ENCODE data around the gene PFDN2. TPM values are rescaled to one million over a fixed set of nuclear protein-coding genes. Genes with fewer than 3 reads are reported as not detected.

PFDN2 gene
- total RNA-seq, 2 experiments from 2014 or later = 66.3 to 68.0 TPM

- CTCF ChIA-PET = interaction anchor here (2.2 to 16.9 kb wide), 3 partner anchors 10 to 16 kb away, joined by 9 to 292 read pairs (median 13); partner anchors contain the start of genes ARHGAP30 and KLHDC9
- H3K36me3 Mint-ChIP-seq (ENCODE audit: low read depth) = no peaks in the 10 kb centered on the region
- H3K27me3 Mint-ChIP-seq (ENCODE audit: low read depth) = peaks cover 5% of the 10 kb centered on the region
- H3K4me3 Mint-ChIP-seq = no peak overlapping the region
- ATAC-seq (no peak), DNase-seq (no peak)
- H3K9me3 Mint-ChIP-seq (ENCODE audit: insufficient read depth) = no peaks in the 10 kb centered on the region
- peaks cover 3% of the 10 kb centered on the region for H3K4me1 Mint-ChIP-seq (ENCODE audit: low read depth)
- POLR2A ChIA-PET = interaction anchor here (0.6 to 0.8 kb wide), 2 partner anchors 11 to 17 kb away, joined by 3 read pairs; partner anchors contain the start of gene ARHGAP30
- H3K27ac Mint-ChIP-seq = no peak overlapping the region
Observed at GRCh38 chr1:161080441-161081405, 37.1 kb downstream of the PFDN2 start.

- Mint-ChIP-seq H3K9me3 (ENCODE audit: insufficient read depth) (no peaks in the 10 kb centered on the region), H3K4me3 (no peak overlapping the region), H3K36me3 (ENCODE audit: low read depth) (no peaks in the 10 kb centered on the region), H3K27ac (no peak overlapping the region), H3K27me3 (ENCODE audit: low read depth) (peaks cover 5% of the 10 kb centered on the region), H3K4me1 (ENCODE audit: low read depth) (peaks cover 5% of the 10 kb centered on the region)
- no peak for ATAC-seq
- no peak for DNase-seq
- CTCF ChIA-PET = interaction anchor here (2.2 to 16.9 kb wide), 2 partner anchors 9 to 18 kb away, joined by 13 to 292 read pairs; partner anchors contain the start of genes ARHGAP30 and KLHDC9
- POLR2A ChIA-PET = interaction anchor here (1.0 to 1.3 kb wide), 4 partner anchors 10 to 18 kb away, joined by 3 to 4 read pairs (median 4); partner anchors contain the start of gene ARHGAP30
Observed at GRCh38 chr1:161079436-161080110, 38.3 kb downstream of the PFDN2 start.

- H3K27me3 Mint-ChIP-seq (ENCODE audit: low read depth) = peaks cover 5% of the 10 kb centered on the region
- H3K36me3 Mint-ChIP-seq (ENCODE audit: low read depth) = no peaks in the 10 kb centered on the region
- DNase-seq = no peak
- CTCF ChIA-PET = interaction anchor here (1.0 to 16.9 kb wide), 3 partner anchors 12 to 32 kb away, joined by 3 to 292 read pairs (median 3); partner anchors contain the start of genes KLHDC9, NECTIN4 and USF1
- no peak overlapping the region for H3K4me3 Mint-ChIP-seq
- POLR2A ChIA-PET = interaction anchor here (0.7 kb wide), 1 partner anchor 28 kb away, joined by 3 read pairs; no protein-coding TSS in a partner anchor
- no peak overlapping the region for H3K27ac Mint-ChIP-seq
- no peaks in the 10 kb centered on the region for H3K9me3 Mint-ChIP-seq (ENCODE audit: insufficient read depth)
- ATAC-seq = no peak
- peaks cover 26% of the 10 kb centered on the region for H3K4me1 Mint-ChIP-seq (ENCODE audit: low read depth)
Observed at GRCh38 chr1:161077426-161077825, 40.4 kb downstream of the PFDN2 start.

- CTCF ChIA-PET = interaction anchor here (0.6 to 16.9 kb wide), 4 partner anchors 21 to 90 kb away, joined by 3 to 292 read pairs (median 3); partner anchors contain the start of genes KLHDC9, PPOX and USF1
Observed at GRCh38 chr1:161076410-161076809, 41.4 kb downstream of the PFDN2 start.

DNA sequence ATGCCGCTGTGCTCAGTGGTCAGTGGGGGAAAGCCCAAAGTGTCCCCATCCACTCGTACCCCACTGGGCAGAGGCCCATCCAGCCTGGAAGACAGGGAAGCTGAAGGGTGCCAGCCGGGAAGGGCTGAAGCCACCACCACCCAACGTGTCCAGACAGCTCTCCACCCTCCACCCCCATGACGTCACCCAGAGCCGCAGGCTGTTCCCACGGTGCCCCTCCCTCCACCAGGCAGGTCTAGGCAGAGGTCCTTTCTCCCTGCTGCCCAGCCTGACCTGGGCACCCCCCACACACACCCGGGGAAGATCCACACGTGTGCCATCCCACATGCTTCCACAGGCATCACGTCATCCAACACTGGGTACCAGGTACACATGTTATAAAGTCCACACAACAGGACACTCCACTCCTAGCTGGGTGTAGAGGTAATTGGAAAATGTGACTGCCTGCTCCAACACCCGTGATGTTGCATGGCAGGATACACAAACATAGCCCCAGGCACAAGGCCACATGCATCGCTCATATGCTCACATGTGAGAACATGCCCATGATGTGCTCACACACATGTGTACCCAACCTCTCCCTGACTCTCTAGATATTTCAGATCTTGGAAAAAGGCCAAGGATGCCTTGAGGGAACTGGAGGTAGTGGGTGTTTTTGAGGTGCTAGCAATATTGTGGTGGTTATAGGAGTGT, 43.0 kb downstream of the PFDN2 start:
- no peak for DNase-seq
- Mint-ChIP-seq H3K4me3 (no peak overlapping the region), H3K4me1 (ENCODE audit: low read depth) (peaks cover 48% of the 10 kb centered on the region), H3K36me3 (ENCODE audit: low read depth) (no peaks in the 10 kb centered on the region), H3K27ac (peak overlapping the region; percentile 25), H3K27me3 (ENCODE audit: low read depth) (peaks cover 5% of the 10 kb centered on the region), H3K9me3 (ENCODE audit: insufficient read depth) (no peaks in the 10 kb centered on the region)
- no peak for ATAC-seq
- POLR2A ChIA-PET = no interaction called here
- CTCF ChIA-PET = interaction anchor here (1.5 to 16.9 kb wide), 2 partner anchors 22 to 91 kb away, joined by 3 to 292 read pairs; partner anchors contain the start of genes KLHDC9 and PPOX

More at GRCh38 chr1:161076410-161076809, 41.4 kb downstream of the PFDN2 start:
- POLR2A ChIA-PET = interaction anchor here (1.0 kb wide), 1 partner anchor 8 kb away, joined by 4 read pairs; no protein-coding TSS in a partner anchor
- DNase-seq = no peak
- Mint-ChIP-seq H3K27me3 (ENCODE audit: low read depth) (peaks cover 5% of the 10 kb centered on the region), H3K36me3 (ENCODE audit: low read depth) (no peaks in the 10 kb centered on the region), H3K27ac (no peak overlapping the region), H3K4me1 (ENCODE audit: low read depth) (peaks cover 32% of the 10 kb centered on the region), H3K9me3 (ENCODE audit: insufficient read depth) (no peaks in the 10 kb centered on the region), H3K4me3 (no peak overlapping the region)
- no peak for ATAC-seq

DNA sequence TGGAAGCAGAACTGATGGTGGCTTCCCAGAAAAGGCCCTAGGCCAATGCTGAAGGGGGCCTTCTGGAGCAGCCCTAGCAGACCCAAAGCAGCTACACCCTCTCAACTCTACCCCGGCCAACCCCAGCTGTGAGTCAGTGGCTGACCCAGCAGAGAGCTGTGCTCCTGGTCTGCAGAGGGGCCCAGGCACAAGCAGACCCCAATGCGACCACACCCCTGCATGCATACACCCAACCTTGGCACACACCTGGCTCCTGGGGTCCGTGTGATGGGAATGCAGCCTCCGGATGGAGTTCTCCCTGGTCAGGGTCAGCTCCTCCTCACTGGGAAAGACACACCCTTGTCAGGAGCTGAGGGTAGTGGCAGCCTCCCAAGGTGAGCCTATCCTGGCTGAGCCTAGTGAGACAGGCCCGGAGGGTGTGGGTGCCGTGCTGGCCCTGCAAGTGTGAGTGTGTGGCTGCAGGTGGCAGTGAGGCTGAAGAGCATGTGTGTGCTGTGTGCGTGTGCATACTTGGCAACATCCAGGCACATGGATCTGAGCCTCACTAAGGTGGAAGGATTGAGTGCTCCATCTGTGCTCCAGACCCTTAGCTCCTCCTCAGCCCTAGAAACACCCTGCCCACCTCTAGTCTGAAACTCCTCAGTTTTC, 44.2 kb downstream of the PFDN2 start:
- DNase-seq = no peak
- ATAC-seq = no peak
- Mint-ChIP-seq H3K4me3 (no peak overlapping the region), H3K27ac (peak overlapping the region; percentile 58), H3K4me1 (ENCODE audit: low read depth) (peaks cover 48% of the 10 kb centered on the region), H3K9me3 (ENCODE audit: insufficient read depth) (no peaks in the 10 kb centered on the region), H3K36me3 (ENCODE audit: low read depth) (peaks cover 9% of the 10 kb centered on the region), H3K27me3 (ENCODE audit: low read depth) (no peaks in the 10 kb centered on the region)
- CTCF ChIA-PET = interaction anchor here (0.6 to 16.9 kb wide), 2 partner anchors 24 to 83 kb away, joined by 3 to 292 read pairs; partner anchors contain the start of gene KLHDC9
- POLR2A ChIA-PET = interaction anchor here (1.3 to 6.2 kb wide), 2 partner anchors 24 to 28 kb away, joined by 4 to 141 read pairs; partner anchors contain the start of gene USF1

- peaks cover 16% of the 10 kb centered on the region for H3K36me3 Mint-ChIP-seq (ENCODE audit: low read depth)
- no peaks in the 10 kb centered on the region for H3K9me3 Mint-ChIP-seq (ENCODE audit: insufficient read depth)
- ChIA-PET CTCF (interaction anchor here (1.1 to 16.9 kb wide), 7 partner anchors 16 to 68 kb away, joined by 4 to 292 read pairs (median 9); partner anchors contain the start of genes KLHDC9, NECTIN4, TSTD1 and USF1), POLR2A (interaction anchor here (1.3 to 6.2 kb wide), 3 partner anchors 25 to 27 kb away, joined by 4 to 141 read pairs (median 86); partner anchors contain the start of genes KLHDC9 and USF1)
- H3K4me3 Mint-ChIP-seq = no peak overlapping the region
- H3K27me3 Mint-ChIP-seq (ENCODE audit: low read depth) = no peaks in the 10 kb centered on the region
- DNase-seq = no peak
- no peak for ATAC-seq
- peaks cover 52% of the 10 kb centered on the region for H3K4me1 Mint-ChIP-seq (ENCODE audit: low read depth)
- H3K27ac Mint-ChIP-seq = peak overlapping the region; percentile 58
Observed at GRCh38 chr1:161072751-161073449, 44.9 kb downstream of the PFDN2 start.

- no peak for ATAC-seq
- H3K36me3 Mint-ChIP-seq (ENCODE audit: low read depth) = peaks cover 25% of the 10 kb centered on the region
- H3K9me3 Mint-ChIP-seq (ENCODE audit: insufficient read depth) = no peaks in the 10 kb centered on the region
- ChIA-PET POLR2A (interaction anchor here (0.6 to 6.2 kb wide), 7 partner anchors 22 to 97 kb away, joined by 3 to 141 read pairs (median 5); partner anchors contain the start of genes F11R, KLHDC9 and USF1), CTCF (interaction anchor here (0.5 to 16.9 kb wide), 23 partner anchors 8 to 369 kb away, joined by 3 to 292 read pairs (median 6); partner anchors contain the start of genes DEDD, F11R, KLHDC9 and NECTIN4)
- H3K4me1 Mint-ChIP-seq (ENCODE audit: low read depth) = peaks cover 60% of the 10 kb centered on the region
- H3K27me3 Mint-ChIP-seq (ENCODE audit: low read depth) = no peaks in the 10 kb centered on the region
- H3K27ac Mint-ChIP-seq = peak overlapping the region; percentile 26
- no peak overlapping the region for H3K4me3 Mint-ChIP-seq
- DNase-seq = peak; percentile 75
Observed at GRCh38 chr1:161071886-161072371, 45.9 kb downstream of the PFDN2 start.

DNA sequence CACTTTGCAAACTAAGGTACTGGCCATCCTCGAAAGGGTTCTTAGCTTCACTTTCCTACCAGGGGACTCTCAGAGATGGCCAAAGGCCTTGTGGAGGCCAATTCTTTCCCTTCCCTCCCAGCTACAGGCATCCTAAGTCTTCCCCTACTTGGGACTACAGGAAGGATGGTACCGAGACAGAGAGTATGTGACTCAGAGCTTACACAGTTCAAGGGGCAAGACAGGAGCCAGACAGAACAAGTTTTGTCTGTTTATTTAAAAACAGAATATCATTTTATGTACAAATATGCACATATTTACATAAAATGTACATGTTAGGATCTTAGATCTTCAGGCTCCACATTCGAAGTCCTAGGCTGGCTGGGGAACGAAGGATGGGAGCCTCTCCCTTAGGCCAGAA, 47.1 kb downstream of the PFDN2 start:
- ATAC-seq (no peak), DNase-seq (no peak)
- Mint-ChIP-seq H3K9me3 (ENCODE audit: insufficient read depth) (no peaks in the 10 kb centered on the region), H3K4me3 (peak overlapping the region; percentile 92), H3K27me3 (ENCODE audit: low read depth) (no peaks in the 10 kb centered on the region), H3K4me1 (ENCODE audit: low read depth) (peaks cover 67% of the 10 kb centered on the region), H3K27ac (peak overlapping the region; percentile 99), H3K36me3 (ENCODE audit: low read depth) (peaks cover 32% of the 10 kb centered on the region)
- CTCF ChIA-PET = interaction anchor here (0.6 to 16.9 kb wide), 23 partner anchors 9 to 368 kb away, joined by 3 to 292 read pairs (median 7); partner anchors contain the start of genes KLHDC9, NIT1, PFDN2 and PPOX
- POLR2A ChIA-PET = interaction anchor here (1.0 to 6.2 kb wide), 13 partner anchors 9 to 272 kb away, joined by 3 to 141 read pairs (median 6); partner anchors contain the start of genes DEDD, F11R, KLHDC9 and NDUFS2

Measured in activated CD8-positive, alpha-beta T cell treated with anti-CD3 and anti-CD28 coated beads, Interleukin-2, amount 10 ng/mL, durations not matched to agents 7 days and 5 days (primary cell).